ENCODE data around the gene SDHB.
A peak's percentile ranks its signal among the peaks of the same experiment; 100 is the strongest.
"Not testable (repeated sequence)": the region's sequence is repeated elsewhere in the genome, so short reads cannot be mapped to it uniquely, and the experiment has no call there.

SDHB gene

GRCh38 chr1:17075470-17076255 lies 21.8 kb upstream of the SDHB start:
- DNase-seq (ENCODE audit: low spot score): peak; percentile 20

GRCh38 chr1:17071794-17072193 lies 18.0 kb upstream of the SDHB start:
- DNase-seq (ENCODE audit: low spot score): no peak

- DNase-seq (ENCODE audit: low spot score): no peak
Observed at GRCh38 chr1:17070163-17070525, 16.3 kb upstream of the SDHB start.

GRCh38 chr1:17069452-17070162 lies 15.8 kb upstream of the SDHB start:
- no peak for DNase-seq (ENCODE audit: low spot score)

- no peak for DNase-seq (ENCODE audit: low spot score)
Observed at GRCh38 chr1:17068789-17069188, 15.0 kb upstream of the SDHB start.

- no peak for DNase-seq (ENCODE audit: low spot score)
Observed at GRCh38 chr1:17067465-17068240, 13.8 kb upstream of the SDHB start.

GRCh38 chr1:17067069-17067426 lies 13.2 kb upstream of the SDHB start:
- DNase-seq (ENCODE audit: low spot score): no peak

GRCh38 chr1:17066361-17067068 lies 12.7 kb upstream of the SDHB start:
- DNase-seq (ENCODE audit: low spot score): no peak

- no peak for DNase-seq (ENCODE audit: low spot score)
Observed at GRCh38 chr1:17065666-17066065, 11.8 kb upstream of the SDHB start.

- not testable (repeated sequence) for DNase-seq (ENCODE audit: low spot score)
Observed at GRCh38 chr1:17062751-17063150, 8.9 kb upstream of the SDHB start.

GRCh38 chr1:17061892-17062291 lies 8.1 kb upstream of the SDHB start:
- no peak for DNase-seq (ENCODE audit: low spot score)

- DNase-seq (ENCODE audit: low spot score): no peak
Observed at GRCh38 chr1:17061486-17061885, 7.7 kb upstream of the SDHB start.

- no peak for DNase-seq (ENCODE audit: low spot score)
Observed at GRCh38 chr1:17060306-17060749, 6.5 kb upstream of the SDHB start.

- peak; percentile 58 for DNase-seq (ENCODE audit: low spot score)
Observed at GRCh38 chr1:17059391-17060305, 5.8 kb upstream of the SDHB start.

- DNase-seq (ENCODE audit: low spot score): no peak
Observed at GRCh38 chr1:17056551-17056950, 2.7 kb upstream of the SDHB start.

GRCh38 chr1:17055801-17056200 lies 2.0 kb upstream of the SDHB start:
- no peak for DNase-seq (ENCODE audit: low spot score)

GRCh38 chr1:17053086-17053684 lies 647 bp downstream of the SDHB start:
- peak; percentile 19 for DNase-seq (ENCODE audit: low spot score)

GRCh38 chr1:17052641-17053040 lies 1.2 kb downstream of the SDHB start:
- DNase-seq (ENCODE audit: low spot score): no peak

GRCh38 chr1:17052038-17052437 lies 1.8 kb downstream of the SDHB start:
- DNase-seq (ENCODE audit: low spot score): no peak

GRCh38 chr1:17047924-17048323 lies 5.9 kb downstream of the SDHB start:
- no peak for DNase-seq (ENCODE audit: low spot score)

GRCh38 chr1:17046334-17046657 lies 7.5 kb downstream of the SDHB start:
- no peak for DNase-seq (ENCODE audit: low spot score)
